ES-I3 (cell line): Measurements from ENCODE around the gene LRSAM1.
"Not testable (repeated sequence)": the region's sequence is repeated elsewhere in the genome, so short reads cannot be mapped to it uniquely, and the experiment has no call there.

Source experiments
- H3K36me3 ChIP-seq: 2 replicates; pipeline ENCODE4 v1.6.1; 2013; ENCODE audit warnings: mild to moderate bottlenecking, low read length, control low read depth, moderate library complexity; ENCODE audit not compliant: insufficient read depth
- H3K4me1 ChIP-seq: 2 replicates; pipeline ENCODE4 v1.6.1; 2013; ENCODE audit warnings: mild to moderate bottlenecking, control low read depth, low read length; ENCODE audit not compliant: insufficient read depth
- H3K9ac ChIP-seq: 2 replicates; pipeline ENCODE4 v1.6.1; 2013; ENCODE audit warnings: low read depth, mild to moderate bottlenecking, low read length, moderate library complexity
- H3K9me3 ChIP-seq: 2 replicates; pipeline ENCODE4 v1.6.1; 2013; ENCODE audit warnings: mild to moderate bottlenecking, low read length, moderate library complexity; ENCODE audit not compliant: control insufficient read depth, insufficient read depth

Gene LRSAM1

DNA sequence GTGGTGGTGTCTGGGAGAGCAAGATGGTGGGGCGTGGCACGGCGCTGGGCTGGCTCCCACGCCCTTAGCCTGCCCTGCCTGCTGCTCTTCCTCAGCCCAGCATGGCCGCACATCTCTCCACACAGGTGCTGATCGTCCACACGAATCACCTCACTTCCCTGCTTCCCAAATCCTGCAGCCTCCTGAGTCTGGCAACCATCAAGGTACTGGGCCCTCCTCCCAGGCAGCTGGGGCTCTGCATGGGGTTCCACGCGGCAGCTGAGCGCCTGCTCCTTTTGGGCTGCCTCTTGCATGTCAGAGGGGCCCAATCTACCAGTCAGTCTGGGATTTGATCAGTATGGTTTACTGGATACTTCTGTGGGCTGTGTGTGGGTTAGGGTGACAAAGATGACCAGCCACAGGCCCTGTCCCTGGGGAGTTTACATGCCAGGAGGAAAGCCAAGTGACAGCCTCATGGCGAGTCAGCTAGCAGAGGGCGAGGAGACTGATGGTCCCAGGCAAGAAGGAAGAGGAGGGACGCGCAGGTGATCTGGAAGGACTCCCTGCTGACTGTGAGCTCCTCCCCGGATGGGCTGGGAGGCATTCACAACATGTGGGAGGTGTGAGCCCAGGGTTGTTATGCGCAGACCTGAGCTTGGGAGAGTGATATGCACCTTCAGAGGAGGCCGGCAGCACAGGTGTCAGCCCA is 6.0 kb downstream of the LRSAM1 start:
- Histone ChIP-seq H3K9ac (no peak overlapping the region), H3K9me3 (no peaks in the 10 kb centered on the region), H3K36me3 (no peaks in the 10 kb centered on the region; the same call in 1 of the 2 replicates)

GRCh38 chr9:127458921-127459320 is 7.6 kb downstream of the LRSAM1 start:
- Histone ChIP-seq H3K4me1 (no peaks in the 10 kb centered on the region), H3K36me3 (no peaks in the 10 kb centered on the region; the same call in 1 of the 2 replicates), H3K9me3 (no peaks in the 10 kb centered on the region), H3K9ac (no peak overlapping the region)

More for the DNA sequence above, 6.0 kb downstream of the LRSAM1 start:
- H3K4me1 ChIP-seq: no peaks in the 10 kb centered on the region

- H3K4me1 ChIP-seq: no peaks in the 10 kb centered on the region
- H3K36me3 ChIP-seq: no peaks in the 10 kb centered on the region; the same call in 1 of the 2 replicates
- no peaks in the 10 kb centered on the region for H3K9me3 ChIP-seq
- no peak overlapping the region for H3K9ac ChIP-seq
Observed at GRCh38 chr9:127463382-127463781, 12.1 kb downstream of the LRSAM1 start.

- H3K36me3 ChIP-seq: no peaks in the 10 kb centered on the region; the same call in 1 of the 2 replicates
- H3K9ac ChIP-seq: no peak overlapping the region
- no peaks in the 10 kb centered on the region for H3K4me1 ChIP-seq
- H3K9me3 ChIP-seq: no peaks in the 10 kb centered on the region
Observed at GRCh38 chr9:127463911-127464310, 12.6 kb downstream of the LRSAM1 start.

DNA sequence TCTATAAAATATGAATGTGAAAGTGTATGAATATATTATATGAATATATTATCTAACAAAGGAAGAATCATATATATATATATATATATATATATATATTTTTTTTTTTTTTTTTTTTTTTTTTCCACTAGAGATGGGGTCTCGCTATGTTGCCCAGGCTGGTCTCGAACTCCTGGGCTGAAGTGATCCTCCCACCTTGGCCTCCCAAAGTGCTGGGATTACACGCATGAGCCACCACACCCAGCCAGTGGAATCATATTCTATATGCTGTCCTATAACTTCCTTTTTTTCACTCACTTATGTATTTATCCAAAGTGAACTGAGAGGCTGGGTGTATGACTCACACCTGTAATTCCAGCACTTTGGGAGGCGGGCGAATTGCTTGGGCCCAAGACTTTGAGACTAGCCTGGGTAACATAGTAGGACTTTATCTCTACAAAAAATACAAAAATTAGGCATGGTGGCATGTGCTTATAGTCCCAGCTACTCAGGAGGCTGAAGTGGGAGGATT is 15.2 kb downstream of the LRSAM1 start:
- not testable (repeated sequence) for H3K9me3 ChIP-seq, H3K36me3 ChIP-seq

DNA sequence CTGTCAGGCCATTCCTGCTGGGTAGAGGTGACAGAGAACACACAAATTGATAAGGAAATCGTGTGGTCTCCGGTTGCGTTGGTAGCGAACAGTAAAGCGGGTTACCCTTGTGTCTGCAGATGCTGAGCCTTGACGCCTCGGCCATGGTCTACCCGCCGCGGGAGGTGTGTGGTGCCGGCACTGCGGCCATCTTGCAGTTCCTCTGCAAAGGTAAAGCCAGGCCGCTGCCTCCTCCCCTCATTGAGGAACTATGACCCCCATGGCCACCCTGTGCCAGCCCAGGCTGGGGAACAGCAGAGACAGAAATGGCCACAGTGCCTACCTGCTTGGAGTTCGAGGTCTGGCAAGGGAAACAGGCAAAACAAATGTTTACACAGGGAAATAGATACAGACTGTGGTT is 16.3 kb downstream of the LRSAM1 start:
- no peaks in the 10 kb centered on the region for H3K9me3 ChIP-seq
- H3K4me1 ChIP-seq: no peaks in the 10 kb centered on the region
- no peaks in the 10 kb centered on the region for H3K36me3 ChIP-seq
- H3K9ac ChIP-seq: no peak overlapping the region

More for the DNA sequence above, 15.2 kb downstream of the LRSAM1 start:
- not testable (repeated sequence) for H3K4me1 ChIP-seq, H3K9ac ChIP-seq

- Histone ChIP-seq H3K36me3 (peaks cover 5% of the 10 kb centered on the region; the same call in 1 of the 2 replicates), H3K4me1 (no peaks in the 10 kb centered on the region), H3K9ac (no peak overlapping the region), H3K9me3 (no peaks in the 10 kb centered on the region)
Observed at GRCh38 chr9:127470662-127471061, 19.4 kb downstream of the LRSAM1 start.

DNA sequence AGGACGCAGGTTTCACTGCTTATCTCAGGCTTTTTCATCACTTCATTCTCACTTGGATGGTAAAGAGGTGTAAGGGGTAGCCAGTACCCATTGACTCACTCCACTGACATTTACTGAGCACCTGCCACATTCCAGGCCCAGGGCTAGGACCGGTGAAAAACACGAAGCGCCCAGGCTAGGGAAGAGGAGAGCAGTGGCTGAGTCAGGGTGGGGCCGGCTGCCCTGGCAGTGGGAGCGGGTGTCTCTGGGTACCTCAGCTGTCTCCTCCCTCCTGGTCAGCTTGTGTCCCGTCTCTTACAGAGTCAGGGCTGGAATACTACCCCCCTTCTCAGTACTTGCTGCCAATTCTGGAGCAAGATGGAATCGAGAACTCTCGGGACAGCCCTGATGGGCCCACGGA is 22.2 kb downstream of the LRSAM1 start:
- Histone ChIP-seq H3K4me1 (no peaks in the 10 kb centered on the region), H3K9me3 (no peaks in the 10 kb centered on the region), H3K36me3 (peaks cover 5% of the 10 kb centered on the region; the same call in 1 of the 2 replicates), H3K9ac (no peak overlapping the region)

DNA sequence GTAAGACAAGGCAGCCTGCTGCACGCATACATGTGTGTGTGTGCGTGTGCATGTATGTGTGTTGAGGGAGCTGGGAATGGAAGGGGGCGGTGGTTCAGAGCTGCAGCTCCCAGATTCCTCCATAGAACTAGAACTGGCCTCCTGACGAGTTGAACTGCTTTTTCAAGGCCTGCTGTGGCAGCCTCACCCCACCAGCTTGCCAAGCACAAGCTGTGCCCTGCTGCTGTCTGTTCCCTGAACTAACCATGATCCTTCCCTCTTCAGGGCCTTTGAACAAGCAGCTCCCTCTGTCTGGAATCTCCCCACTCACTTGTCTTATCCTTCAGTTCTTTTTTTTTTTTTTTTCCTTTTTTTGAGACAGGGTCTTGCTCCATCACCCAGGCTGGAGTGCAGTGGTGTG is 22.6 kb downstream of the LRSAM1 start:
- H3K4me1 ChIP-seq: no peaks in the 10 kb centered on the region
- no peak overlapping the region for H3K9ac ChIP-seq
- H3K36me3 ChIP-seq: peaks cover 5% of the 10 kb centered on the region; the same call in 1 of the 2 replicates
- H3K9me3 ChIP-seq: no peaks in the 10 kb centered on the region

GRCh38 chr9:127474592-127474991 is 23.3 kb downstream of the LRSAM1 start:
- Histone ChIP-seq H3K36me3 (peaks cover 5% of the 10 kb centered on the region; the same call in 1 of the 2 replicates), H3K9me3 (no peaks in the 10 kb centered on the region), H3K4me1 (no peaks in the 10 kb centered on the region), H3K9ac (no peak overlapping the region)

DNA sequence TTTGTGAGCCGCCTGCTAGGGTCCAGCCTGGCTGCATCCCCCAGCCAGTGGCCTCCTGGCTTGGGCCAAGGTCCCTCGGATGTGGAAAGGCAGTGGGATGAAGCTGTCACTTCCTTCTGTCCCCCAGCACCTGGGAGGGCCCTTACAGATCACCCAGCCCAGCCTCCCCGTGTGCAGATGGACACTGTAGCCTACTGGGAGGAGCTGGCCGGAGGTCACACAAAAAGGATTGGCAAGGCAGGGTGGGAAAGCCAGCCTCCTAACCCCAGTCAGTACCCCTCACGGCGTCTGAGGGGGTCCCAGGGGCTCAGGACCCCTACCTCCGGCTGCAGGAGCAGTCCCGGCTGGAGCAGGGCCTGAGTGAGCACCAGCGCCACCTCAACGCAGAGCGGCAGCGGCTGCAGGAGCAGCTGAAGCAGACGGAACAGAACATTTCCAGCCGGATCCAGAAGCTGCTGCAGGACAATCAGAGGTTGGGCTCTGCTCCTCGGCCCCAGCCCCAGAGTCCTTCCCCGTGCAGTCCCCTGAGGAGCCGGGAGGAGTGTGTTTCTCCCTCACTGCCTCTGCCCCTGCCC is 28.3 kb downstream of the LRSAM1 start:
- Histone ChIP-seq H3K36me3 (no peaks in the 10 kb centered on the region; the same call in none of the 2 replicates), H3K4me1 (no peaks in the 10 kb centered on the region), H3K9me3 (no peaks in the 10 kb centered on the region), H3K9ac (no peak overlapping the region)

DNA sequence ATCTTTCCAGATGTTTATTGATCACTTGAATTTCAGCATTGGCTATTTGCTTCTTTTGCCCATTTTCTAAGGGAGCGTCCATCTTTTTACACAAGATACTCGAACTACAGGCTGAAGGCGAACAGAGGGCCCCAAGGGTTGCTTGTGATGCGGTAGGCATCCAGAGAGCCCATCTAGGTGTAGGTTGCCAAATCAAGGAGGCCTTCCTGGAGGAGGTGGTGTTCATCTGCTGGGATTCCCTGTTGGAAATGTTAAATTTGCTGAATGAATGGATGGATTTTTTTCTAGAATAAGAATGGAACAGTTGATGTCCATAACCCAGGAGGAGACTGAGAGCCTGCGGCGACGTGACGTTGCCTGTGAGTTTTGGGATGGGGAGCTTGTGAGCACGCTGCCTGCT is 31.4 kb downstream of the LRSAM1 start:
- Histone ChIP-seq H3K36me3 (no peaks in the 10 kb centered on the region; the same call in none of the 2 replicates), H3K4me1 (no peaks in the 10 kb centered on the region), H3K9ac (no peak overlapping the region), H3K9me3 (no peaks in the 10 kb centered on the region)

DNA sequence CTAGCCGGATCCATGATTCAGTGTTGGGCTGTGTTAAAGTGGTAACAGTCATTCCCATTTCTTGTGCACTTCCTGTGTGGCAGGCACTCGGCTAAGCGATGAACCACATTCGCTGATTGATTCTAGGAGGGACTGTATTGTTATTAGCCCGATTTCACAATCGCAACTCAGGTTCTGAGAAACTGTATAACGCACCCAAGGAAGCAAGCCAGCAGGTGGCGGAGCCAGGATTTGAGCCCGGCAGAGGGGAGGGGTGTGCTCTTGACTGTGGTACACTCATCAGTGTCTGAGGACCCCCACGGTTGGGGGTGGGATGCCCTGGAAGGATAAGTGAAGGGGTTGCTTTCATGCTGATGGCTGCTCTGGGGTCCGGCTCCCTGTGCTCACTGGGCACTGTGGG is 34.7 kb downstream of the LRSAM1 start:
- peaks cover 4% of the 10 kb centered on the region; the same call in 1 of the 2 replicates for H3K4me1 ChIP-seq
- H3K36me3 ChIP-seq: no peaks in the 10 kb centered on the region; the same call in 1 of the 2 replicates
- H3K9ac ChIP-seq: no peak overlapping the region
- H3K9me3 ChIP-seq: no peaks in the 10 kb centered on the region

- peaks cover 5% of the 10 kb centered on the region; the same call in 1 of the 2 replicates for H3K36me3 ChIP-seq
- H3K9me3 ChIP-seq: no peaks in the 10 kb centered on the region
- peaks cover 4% of the 10 kb centered on the region; the same call in 1 of the 2 replicates for H3K4me1 ChIP-seq
- H3K9ac ChIP-seq: no peak overlapping the region
Observed at GRCh38 chr9:127488946-127489345, 37.6 kb downstream of the LRSAM1 start.
